ENCODE results near the gene PHPT1.
"Not testable (repeated sequence)": the region's sequence is repeated elsewhere in the genome, so short reads cannot be mapped to it uniquely, and the experiment has no call there.

Gene PHPT1

DNA sequence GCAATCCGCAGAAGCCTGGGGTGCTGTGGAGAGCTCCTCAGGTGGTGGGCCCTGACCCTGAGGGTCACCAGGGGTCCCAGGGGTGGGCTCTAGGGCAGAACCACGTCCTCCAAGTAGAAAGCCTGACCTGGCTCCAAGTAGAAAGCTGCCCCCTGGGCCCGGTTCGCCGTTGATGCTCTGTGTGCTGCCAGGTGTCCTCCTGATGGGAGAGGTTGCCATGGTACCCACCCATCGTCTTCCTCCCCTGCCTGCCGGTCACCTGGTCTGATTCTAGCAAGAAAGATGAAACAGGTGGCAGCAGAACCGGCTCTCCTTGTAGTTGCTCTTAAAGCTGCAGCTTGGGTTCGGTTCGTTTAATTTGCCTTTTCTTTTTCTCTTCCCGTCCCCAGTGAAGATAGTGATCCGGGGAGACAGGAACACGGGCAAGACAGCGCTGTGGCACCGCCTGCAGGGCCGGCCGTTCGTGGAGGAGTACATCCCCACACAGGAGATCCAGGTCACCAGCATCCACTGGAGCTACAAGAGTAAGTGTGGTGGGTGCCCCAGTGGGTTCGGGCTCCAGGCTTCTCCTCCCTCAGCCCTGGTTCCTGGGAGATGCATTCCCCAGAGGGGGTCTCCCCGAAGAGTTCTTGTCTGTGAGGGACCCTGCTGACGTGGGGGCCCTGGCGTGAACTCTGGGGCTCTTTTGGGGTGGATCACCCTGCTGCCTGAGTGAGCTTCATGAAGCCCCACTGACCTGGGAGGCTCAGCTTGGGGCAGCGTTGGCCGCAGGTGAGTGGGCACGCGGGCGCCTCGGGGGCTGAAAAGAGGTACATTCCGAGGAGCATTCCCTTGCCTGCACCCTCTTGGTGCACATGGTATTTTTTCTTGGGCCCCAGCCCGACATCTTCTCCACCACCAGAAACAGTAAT lies 25.8 kb upstream of the PHPT1 start:
- no peak for DNase-seq

GRCh38 chr9:136824496-136825225 lies 24.5 kb upstream of the PHPT1 start:
- DNase-seq = no peak

GRCh38 chr9:136825295-136826187 lies 23.7 kb upstream of the PHPT1 start:
- no peak for DNase-seq

- DNase-seq = no peak
Observed at GRCh38 chr9:136826188-136826541, 23.0 kb upstream of the PHPT1 start.

DNA sequence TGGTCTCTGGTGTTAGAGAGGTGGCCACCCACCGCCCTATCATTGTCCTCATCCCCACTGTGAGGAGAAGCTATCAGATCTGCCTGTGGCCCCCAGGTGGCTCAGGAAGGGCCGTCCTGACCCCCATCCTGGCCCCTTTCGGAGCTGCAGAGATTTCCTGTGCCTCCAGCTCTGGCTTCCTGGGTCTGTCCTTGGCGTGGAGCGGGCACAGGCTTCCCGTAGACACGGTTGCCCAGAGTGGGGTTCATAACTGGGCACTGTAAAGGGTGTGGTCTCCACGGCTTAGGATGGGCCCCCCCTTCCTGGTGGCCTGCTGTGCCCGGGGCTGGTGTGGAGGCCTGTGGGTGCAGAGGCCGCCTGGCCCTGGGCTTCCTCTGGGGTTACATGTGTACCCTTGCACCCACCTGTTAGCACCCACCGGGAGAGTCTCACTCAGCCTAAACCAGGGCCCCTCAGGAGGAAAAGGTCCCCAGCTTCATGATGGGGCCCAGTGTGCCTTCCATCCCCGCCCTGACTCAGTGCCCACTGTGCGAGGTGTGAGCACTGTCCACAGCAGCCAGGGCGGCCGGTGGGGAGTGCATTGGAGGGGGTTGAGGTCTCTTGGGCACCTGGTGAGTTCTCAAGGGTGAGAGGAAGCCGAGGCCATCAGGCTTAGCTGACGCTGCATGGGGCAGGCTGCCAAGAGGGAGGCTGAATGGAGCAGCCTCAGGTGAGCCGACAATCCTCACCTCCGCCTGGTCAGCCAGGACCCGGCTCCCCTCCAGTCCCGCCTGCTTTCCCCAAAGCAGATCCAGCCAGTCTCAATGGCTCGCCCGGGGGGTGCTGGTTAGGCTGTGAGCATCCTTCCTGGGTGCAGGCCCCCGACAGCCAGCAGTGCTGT lies 22.3 kb upstream of the PHPT1 start:
- DNase-seq = no peak

DNA sequence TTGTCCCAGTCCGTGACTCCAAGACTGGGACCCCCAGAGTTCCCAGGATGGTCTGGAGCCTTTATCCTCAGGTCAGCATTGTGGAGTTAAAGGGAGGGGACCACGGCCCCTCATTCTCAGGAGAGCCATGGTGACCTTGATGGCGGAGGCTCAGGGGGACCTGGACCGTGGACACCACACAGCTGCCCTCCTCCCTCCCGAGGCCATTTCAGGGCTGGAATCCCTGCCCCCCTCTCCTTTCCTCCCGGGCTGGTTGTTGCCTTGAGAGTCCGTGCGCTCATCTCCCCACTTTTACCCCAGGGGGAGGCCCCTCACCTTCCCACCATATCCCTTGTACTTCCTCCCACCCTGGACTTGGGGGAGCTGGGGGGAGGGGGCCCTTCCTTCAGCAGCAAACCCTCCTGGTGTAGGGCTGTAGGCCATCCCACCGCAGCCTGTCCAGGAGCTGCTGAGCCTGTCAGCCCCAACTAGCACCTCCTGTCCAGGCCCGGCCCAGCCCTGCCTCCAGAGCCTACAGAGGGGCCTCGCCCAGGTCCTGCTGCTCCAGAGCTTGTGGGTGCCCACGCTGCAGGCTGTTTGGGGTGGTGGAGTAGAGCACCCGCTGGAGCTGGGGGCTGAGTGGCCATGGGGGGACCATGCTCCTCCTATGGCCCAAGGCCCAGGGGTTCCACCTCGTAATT lies 21.3 kb upstream of the PHPT1 start:
- DNase-seq = no peak

GRCh38 chr9:136828474-136829140 lies 20.6 kb upstream of the PHPT1 start:
- no peak for DNase-seq

GRCh38 chr9:136829412-136829811 lies 19.8 kb upstream of the PHPT1 start:
- DNase-seq = no peak

DNA sequence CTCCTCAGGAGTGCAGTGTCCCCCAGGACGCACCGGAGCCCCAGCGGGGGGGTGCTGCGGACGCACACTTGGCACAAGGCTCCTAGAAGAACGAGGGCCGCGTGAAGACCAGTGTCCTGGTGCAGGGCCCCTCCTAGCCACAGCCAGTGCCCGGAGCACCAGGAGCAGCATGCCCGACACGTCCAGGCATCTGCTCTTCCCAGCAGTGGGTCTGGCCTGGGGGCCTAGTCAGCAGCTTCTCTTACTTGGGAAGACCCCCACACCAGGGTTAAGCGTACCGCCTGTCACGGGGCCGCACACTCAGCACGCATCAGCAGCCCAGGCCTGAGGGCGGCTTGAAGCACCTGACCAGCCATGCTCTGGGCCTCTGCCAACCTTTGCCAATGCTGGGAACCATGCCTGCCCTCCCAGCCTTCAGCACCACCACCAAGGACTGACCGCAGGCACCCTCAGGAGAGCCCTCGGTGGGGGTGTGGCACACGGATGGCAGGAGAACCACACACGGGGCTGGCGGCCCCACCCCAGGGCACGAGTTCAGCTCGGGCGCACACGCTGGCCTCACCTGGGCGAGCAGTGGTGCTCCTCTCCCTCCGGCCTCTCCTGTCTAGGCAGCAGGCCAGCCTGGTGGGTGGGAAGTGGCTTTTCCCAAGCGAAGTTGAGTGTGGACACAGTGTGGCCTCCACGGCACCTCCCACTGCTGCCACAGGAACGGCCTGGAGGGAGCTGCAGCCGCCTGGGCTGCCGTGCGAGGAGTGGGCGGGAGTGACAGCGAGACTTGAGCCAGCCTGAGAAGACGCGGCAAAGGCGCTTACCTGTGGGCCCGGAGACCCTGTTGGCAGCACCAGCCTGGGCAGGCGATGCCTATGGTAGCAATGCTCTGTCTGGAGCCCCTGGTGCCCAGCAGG lies 19.0 kb upstream of the PHPT1 start:
- DNase-seq = no peak

DNA sequence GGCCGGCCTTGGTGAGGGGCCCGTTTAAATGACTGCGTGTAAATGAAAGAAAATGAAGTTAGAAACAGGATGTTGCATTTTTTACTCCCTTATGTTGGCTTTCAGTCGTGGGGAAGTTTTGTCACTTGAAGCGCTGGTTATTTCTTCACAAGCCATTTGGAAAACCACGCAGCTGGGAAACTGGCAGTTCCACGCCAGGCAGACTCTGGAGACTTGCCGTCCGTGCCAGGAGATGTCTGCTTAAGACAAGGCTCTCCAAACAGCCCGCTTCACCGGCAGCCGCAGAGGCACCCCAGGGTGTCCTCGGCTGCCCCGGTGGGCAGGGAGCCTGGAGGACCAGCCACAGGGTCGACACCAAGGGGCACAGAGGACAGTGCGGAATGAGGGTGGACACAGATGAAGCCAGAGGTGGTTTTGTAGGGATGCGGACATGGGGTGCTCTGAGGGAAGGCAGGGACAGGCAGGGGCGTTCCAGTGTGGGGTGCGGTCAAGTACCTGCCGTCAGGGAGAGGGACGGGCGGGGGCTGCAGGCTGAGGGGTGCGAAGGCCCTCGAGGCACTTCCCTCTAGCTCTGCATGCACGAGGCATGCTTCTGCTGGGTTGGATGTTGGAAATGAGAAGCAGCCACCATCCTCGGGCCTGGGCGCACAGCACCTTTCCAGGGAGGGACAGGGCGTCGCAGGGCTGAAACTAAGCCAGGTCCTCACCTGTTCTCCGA lies 18.0 kb upstream of the PHPT1 start:
- DNase-seq = no peak

DNA sequence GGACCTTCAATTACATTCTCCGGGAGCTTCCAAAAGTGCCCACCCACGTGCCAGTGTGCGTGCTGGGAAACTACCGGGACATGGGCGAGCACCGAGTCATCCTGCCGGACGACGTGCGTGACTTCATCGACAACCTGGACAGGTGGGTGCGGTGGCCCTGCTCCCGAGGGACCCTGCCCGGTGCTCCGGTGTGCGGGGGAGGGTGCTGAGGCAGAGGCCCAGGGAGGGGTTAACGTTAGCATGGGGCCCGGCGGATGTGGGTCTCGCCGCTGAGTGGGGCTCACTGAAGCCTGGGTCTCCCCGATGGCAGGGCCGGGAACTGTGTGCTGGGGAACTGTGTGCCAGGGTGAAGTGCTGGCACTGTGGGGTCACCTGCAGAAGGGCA lies 17.5 kb upstream of the PHPT1 start:
- no peak for DNase-seq

DNA sequence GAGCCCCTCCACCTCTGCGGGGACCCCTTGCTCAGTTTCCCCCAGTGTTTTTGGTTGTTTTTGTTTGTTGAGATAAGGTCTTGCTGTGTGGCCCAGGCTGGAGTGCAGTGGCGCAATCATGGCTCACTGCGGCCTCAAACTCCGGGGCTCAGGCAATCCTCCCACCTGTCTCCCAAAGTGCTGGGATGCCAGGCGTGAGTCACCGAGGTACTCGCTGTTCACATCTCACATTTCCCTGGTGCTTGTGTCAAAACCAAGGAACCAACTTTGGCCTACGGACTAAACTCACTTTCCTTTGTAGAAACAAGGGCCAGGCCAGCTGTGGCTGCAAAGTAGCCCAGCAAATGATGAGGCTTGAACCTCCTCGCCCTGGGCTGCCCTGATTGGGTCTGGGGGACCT lies 16.6 kb upstream of the PHPT1 start:
- no peak for DNase-seq

DNA sequence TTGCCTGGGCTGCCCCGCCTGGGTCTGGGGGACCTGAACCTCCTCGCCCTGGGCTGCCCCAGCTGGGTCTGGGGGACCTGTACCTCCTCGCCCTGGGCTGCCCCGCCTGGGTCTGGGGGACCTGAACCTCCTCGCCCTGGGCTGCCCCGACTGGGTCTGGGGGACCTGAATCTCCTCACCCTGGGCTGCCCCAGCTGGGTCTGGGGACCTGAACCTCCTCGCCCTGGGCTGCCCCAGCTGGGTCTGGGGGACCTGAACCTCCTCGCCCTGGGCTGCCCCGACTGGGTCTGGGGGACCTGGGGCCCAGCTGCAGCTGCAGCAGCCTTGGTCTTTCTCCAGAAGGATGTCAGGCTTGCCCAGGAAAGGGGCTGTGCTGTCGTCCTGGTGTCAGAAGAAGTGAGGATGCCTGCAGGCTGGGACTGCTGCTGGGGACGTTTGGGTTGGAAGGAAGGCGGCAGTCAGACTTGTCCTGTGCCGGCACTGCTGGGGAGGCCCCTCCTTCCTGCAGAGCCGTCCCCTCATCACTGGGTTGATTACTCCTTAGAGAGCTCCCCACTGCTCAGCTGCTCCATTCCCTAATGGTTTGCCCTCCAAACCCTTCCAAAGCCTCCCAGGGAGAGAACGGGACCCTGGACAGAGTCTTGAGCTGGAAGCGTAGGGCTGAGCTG lies 15.7 kb upstream of the PHPT1 start:
- DNase-seq = not testable (repeated sequence)

DNA sequence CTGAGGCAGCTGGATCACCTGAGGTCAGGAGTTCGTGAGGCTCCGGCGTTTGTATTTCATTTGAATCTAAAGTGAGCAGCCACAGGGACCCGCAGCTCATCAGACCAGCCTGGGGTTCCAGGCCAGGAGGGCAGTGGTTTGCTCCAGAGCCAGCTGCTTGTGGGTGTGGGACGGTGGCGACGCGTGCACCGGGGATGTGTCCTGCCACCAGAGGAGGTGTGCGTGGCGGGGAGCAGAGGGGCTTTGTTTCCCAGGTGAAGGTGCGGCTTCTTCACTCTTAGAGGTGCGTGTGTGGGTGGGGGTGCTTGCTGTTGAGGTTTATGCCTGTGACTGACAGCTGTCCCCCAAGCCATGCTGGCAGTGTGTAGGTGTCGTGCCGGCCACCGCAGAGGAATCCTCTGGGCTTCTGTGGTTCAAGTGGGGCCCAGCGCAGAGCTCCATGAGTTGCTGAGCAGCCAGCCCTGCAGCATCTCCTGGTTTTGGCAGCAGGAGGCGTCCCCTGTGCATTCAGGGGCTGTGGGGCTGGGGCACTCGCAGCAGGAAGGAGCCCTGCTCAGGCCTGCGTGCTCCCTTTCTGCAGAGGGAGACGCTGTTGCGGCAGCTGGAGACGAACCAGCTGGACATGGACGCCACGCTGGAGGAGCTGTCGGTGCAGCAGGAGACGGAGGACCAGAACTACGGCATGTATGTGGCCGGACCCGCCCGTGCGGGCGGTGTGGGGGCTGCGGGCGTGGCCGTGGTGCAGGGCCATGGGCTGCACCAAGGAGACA lies 13.9 kb upstream of the PHPT1 start:
- DNase-seq = no peak

DNA sequence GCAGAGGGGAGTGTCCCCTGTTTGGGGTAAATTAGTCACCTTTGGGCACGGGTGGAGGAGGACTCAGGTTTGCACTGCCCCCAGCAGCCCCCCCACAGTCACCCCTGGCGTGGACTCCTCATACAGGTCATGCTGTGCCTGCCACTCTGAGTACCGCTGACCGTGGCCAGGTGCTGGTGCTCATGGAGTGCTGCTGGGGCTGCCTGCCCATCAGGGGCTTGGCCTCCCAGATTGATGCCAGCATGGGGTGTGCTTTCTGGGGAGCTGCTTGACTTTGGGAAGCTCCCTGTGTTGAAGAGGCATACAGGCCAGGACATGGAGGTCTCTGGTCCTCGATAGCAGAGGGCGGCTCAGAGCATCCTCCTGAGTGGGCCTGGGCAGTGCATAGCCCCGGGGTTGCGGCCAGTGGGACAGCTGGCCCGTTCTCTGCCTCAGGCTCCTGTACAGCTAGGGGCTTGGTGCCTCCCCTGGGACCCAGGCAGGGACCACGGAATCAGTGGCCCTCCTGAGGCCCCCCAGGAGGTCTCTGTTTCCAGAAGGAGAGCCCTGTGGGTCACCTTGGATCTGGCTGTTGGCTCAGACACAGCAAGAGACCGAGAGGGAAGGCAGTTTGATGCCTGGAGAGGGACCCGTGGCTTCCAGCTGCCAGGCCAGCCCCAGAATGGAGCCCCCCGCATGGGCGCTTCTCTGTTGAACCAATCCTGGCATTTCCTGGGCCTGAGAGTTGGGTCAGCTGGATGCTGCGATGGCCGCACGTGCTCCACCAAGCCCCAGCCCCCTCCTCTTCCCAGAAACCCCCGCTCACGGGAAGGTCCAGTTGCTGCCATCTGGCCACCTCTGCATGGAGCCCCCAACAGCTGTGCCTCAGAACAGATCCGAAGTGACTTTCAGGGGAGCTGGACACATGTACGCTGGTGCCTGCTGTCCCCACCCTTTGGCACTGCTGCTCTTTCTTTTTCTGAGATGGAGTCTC lies 13.0 kb upstream of the PHPT1 start:
- DNase-seq = no peak

DNA sequence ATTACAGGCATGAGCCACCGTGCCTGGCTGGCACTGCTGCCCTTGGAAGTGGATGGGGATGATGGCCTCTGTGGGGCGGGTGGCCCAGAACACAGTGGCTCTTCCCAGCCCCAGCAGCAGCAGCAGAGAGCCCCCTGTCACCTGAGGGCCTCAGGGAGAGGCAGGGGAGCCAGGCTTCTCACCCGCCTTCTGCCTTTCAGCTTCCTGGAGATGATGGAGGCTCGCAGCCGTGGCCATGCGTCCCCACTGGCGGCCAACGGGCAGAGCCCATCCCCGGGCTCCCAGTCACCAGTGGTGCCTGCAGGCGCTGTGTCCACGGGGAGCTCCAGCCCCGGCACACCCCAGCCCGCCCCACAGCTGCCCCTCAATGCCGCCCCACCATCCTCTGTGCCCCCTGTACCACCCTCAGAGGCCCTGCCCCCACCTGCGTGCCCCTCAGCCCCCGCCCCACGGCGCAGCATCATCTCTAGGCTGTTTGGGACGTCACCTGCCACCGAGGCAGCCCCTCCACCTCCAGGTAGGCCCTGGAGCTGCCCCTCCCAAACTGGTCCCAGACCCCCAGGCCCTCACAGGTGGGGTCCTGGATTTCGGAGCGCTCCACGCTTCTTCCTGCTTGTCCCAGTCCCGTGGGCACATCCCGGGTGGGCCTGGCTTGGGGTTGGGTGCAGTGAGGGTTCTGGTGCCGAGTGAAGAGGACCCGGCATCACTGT lies 11.9 kb upstream of the PHPT1 start:
- no peak for DNase-seq
